NCI-H2171 (cell line): ENCODE data around the gene CCS.
"Not testable (repeated sequence)": the region's sequence is repeated elsewhere in the genome, so short reads cannot be mapped to it uniquely, and the experiment has no call there.

Experiments
- DNase-seq: peaks from one replicate; lab custom pipeline; 2025; lab: John Stamatoyannopoulos, UW

CCS gene

GRCh38 chr11:66591175-66591574, 1.8 kb upstream of the CCS start:
- DNase-seq: no peak

GRCh38 chr11:66593303-66593635, 284 bp downstream of the CCS start:
- DNase-seq: no peak

- DNase-seq: no peak
Measured at GRCh38 chr11:66593650-66594049, 665 bp downstream of the CCS start.

- no peak for DNase-seq
Measured at GRCh38 chr11:66595245-66595904, 2.4 kb downstream of the CCS start.

- no peak for DNase-seq
Measured at GRCh38 chr11:66598993-66599392, 6.0 kb downstream of the CCS start.

- DNase-seq: no peak
Measured at GRCh38 chr11:66600219-66600618, 7.2 kb downstream of the CCS start.

- DNase-seq: no peak
Measured at GRCh38 chr11:66600631-66601233, 7.7 kb downstream of the CCS start.

GRCh38 chr11:66603072-66603471, 10.1 kb downstream of the CCS start:
- no peak for DNase-seq

GRCh38 chr11:66604155-66604554, 11.2 kb downstream of the CCS start:
- DNase-seq: no peak

GRCh38 chr11:66606608-66607007, 13.6 kb downstream of the CCS start:
- DNase-seq: not testable (repeated sequence)

- no peak for DNase-seq
Measured at GRCh38 chr11:66607126-66607834, 14.3 kb downstream of the CCS start.

GRCh38 chr11:66609721-66610617, 17.0 kb downstream of the CCS start:
- no peak for DNase-seq

GRCh38 chr11:66612458-66612857, 19.5 kb downstream of the CCS start:
- no peak for DNase-seq

- no peak for DNase-seq
Measured at GRCh38 chr11:66614073-66614472, 21.1 kb downstream of the CCS start.

GRCh38 chr11:66616379-66617154, 23.6 kb downstream of the CCS start, which contains the start of gene RBM14:
TSS of gene RBM14 (plus strand) at chr11:66616630. CDS start at chr11:66616721, 91 bp downstream.
- DNase-seq: peak; percentile 98

GRCh38 chr11:66617155-66617834, 24.3 kb downstream of the CCS start:
- DNase-seq: no peak

GRCh38 chr11:66619080-66619554, 26.1 kb downstream of the CCS start:
- no peak for DNase-seq

- no peak for DNase-seq
Measured at GRCh38 chr11:66624450-66624849, 31.5 kb downstream of the CCS start.

- no peak for DNase-seq
Measured at GRCh38 chr11:66625041-66625751, 32.2 kb downstream of the CCS start.

- DNase-seq: no peak
Measured at GRCh38 chr11:66625752-66626149, 32.8 kb downstream of the CCS start.
